DMS153 treated with DMSO at 0.1 percent for 48 hours (cell line): ENCODE measurements around the gene DENND6A.

Experiments
- DNase-seq: peaks from one replicate; lab custom pipeline; 2025; ENCODE audit not compliant: unreplicated experiment; lab: John Stamatoyannopoulos, UW

Gene DENND6A

DNA sequence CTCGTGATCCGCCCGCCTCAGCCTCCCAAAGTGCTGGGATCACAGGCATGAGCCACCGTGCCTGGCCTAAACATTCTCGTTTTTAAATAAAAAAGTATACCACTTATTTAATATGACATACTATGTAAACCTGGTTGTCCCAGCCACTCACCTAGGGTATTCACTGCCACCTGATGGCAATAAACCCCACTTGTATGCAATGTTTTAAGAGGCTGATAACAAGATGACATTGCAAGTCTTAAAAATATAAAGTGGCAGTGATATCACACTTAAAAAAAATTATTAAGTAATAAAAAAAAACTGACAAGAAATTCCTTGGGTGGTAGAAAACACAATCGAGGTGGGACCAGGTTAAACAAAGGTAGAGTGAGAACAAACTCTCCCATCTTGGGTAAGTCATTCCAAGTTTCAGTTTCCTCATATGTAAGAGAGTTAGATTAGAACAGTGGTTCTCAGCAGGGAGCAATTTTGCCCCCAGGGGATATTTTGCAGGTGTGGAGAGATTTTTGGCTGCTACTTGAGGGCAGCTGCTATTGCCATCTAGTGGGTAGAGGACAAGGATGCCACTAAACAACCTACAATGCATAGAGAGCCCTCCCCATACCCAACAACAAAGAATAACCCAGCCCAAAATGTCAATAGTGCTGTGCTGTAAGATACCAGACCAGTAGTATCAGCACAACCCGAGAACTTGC is 110.3 kb downstream of the DENND6A start:
- no peak for DNase-seq

DNA sequence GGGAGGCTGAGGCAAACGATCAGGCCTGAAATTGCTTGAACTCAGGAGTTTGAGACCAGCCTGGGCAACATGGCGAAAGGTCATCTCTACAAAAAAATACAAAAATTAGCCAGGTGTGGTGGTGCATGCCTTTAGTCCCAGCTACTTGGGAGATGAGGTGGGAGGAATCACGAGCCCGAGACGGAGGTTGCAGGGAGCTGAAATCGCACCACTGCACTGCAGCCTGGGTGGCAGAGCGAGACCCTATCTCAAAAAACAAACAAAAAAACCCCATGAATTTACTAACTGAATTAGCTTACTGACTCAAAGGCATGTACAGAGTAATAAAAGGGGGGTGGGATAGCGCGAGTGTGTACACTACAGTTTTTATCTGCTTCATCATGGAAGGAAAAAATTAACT is 115.1 kb downstream of the DENND6A start:
- DNase-seq = no peak

DNA sequence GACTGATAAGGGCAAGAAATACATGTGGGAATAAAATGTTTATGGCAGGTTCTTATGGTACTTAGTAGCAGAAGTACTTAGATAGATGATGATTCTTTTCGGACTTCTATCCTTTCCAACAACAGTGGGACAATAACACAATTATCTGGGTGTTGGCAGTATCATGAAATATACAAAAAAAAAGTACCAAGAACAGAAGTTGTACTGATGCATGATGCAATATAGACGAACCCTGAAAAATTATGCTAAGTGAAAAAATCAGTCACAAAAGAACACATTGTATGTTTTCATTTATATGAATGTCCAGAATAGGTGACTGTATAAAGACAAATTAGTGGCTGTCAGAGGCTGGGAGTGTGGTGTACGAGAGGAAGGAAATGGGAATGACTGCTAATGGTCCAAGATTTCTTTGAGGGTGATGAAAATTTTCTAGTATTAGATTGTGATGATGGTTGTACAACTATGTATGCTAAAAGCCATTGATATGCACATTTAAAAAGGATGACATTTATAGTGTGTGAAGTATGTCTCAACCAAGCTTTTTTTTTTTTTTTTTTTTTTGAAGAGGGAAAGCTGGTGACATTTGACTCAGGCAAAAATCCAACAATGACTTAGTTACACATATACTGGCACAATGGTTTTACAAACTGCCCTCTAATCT is 116.8 kb downstream of the DENND6A start:
- DNase-seq = no peak
